GM19043 (cell line): ENCODE data around the gene STK26.
"Not testable (repeated sequence)": the region's sequence is repeated elsewhere in the genome, so short reads cannot be mapped to it uniquely, and the experiment has no call there.

ENCODE experiments used
- ATAC-seq: cut with Tn5 transposase; IDR thresholded peaks from one replicate; pipeline ENCODE4 v1.9.1; 2021; ENCODE audit warnings: low read depth; ENCODE audit not compliant: unreplicated experiment

STK26 gene

DNA sequence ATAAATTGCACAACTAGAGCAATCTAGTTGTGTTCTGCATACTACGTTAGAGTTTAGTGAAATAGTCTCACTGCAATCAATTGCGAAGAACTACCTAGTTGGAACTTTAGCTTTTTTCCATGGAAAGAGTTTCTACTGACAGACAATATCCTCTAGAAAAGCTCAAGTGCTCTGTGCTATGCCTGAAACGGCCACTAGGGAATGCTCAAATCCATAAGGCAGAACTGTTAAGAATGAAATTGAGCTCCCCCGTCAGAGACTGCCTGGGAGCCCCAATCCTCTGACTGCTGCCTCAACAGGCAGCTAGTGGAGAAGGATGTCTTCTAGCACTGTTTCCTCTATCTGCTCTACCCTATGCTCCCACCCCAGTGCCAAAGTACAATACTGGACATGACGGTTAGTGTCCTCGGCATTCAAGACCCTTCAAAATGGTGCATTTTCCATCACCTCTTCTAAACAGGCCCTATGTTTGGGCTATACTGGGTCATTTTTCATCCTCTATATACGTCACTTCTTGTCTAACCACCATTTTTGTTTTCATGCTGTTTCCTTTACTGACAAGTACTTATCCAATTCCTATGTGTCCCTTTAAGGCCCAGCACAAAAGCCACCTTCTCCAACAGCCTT, 69.5 kb downstream of the STK26 start:
- ATAC-seq, result peak; percentile 66

GRCh38 chrX:132093239-132093860, 70.2 kb downstream of the STK26 start:
- no peak for ATAC-seq

DNA sequence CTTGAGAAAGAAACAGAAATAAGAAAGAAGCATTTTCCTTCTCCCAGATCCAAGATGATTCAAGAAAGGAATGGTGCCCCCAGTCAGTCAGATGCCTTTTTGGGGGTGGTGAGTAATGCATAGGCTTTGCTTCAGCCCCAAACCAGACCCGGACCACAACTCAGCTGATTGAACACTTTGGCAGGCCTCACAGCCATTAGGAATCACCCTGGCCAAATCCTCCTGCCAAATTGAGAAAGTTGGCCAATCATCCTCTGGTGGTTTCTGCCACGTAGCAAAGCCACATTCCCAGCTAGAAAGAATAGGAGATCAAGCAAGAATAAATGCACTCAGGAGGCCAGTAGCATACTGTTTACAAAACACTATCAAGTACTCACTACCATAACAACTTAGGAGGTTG, 71.1 kb downstream of the STK26 start:
- ATAC-seq, result no peak

DNA sequence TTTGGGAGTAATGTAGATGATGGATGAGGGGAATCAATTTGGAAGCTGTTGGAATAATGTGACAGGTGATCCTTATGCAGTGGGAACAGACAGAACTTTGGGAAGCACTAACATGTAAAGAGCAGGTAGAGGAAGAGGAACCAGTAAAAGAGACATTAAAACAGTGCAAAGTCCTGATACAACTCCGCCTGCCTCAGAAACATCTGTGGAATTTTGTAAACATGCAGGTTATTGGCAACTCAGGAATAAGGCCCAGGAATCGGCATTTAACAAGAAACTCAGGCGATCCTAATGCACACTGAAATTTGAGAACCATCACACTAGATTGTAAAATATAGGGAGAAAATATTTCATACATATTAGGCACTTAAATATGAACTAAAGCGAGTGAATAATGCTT, 75.6 kb downstream of the STK26 start:
- ATAC-seq, result not testable (repeated sequence)

DNA sequence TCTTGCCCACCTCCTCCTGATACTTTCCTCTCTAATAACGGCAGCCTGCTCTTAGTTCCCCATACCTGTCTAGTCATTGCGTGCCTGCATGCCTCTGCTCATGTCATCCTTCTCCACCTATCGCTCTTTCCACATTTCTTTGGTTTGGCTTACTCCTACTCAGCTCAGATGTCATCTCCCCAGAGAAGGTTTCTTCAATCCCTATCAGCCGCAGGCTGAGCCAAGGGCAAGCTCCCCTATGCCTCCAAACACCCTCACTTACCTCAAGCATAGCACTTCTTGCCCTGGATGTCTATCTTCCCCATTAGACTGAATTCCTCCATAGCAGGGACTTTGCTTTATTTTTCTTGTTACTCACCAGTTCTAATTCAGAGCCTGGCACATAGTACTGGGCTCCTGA, 78.1 kb downstream of the STK26 start:
- ATAC-seq, result no peak

GRCh38 chrX:132101799-132102198, 78.7 kb downstream of the STK26 start:
- no peak for ATAC-seq

DNA sequence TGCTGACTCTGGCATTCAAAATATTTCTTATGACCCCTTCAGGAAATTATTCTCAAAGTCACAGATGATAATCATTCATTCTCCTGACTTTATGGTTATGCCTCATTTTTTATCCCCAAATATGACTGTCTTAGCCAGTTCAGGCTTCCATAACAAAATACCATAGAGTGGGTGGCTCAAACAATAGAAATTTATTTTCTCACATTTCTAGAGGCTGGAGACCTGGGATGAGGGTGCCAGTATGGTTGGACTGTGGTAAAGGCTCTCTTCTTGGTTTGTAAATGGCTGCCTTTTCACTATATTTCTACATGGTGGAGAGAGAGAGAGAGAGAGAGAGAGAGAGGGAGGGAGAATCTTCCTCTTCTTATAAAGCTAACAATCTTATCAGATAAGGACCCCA, 84.2 kb downstream of the STK26 start:
- ATAC-seq, result no peak

- ATAC-seq, result no peak
Observed at GRCh38 chrX:132114607-132115006, 91.5 kb downstream of the STK26 start.

GRCh38 chrX:132115792-132116191, 92.7 kb downstream of the STK26 start:
- no peak for ATAC-seq

GRCh38 chrX:132118358-132118757, 95.3 kb downstream of the STK26 start:
- no peak for ATAC-seq

DNA sequence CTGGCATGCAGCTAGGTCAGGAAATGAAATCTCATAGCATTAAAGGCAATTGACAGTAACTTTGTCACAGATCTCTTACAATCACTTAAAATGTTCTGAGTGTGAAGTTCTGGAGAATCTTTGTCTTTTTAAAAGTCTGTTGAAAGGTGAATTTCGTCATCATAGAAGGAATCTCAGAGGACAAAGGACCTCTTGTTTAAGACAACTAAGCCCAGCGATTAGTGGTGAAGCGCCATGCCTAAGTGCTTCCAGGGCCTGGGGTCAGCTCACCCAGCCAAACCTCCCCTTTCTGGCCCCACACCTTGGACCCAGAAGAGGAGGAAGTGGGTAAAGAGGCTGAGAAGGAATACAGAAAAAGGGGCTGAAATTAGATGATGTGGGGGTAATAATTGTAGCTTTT, 96.2 kb downstream of the STK26 start:
- no peak for ATAC-seq

- ATAC-seq, result no peak
Observed at GRCh38 chrX:132119821-132120515, 96.9 kb downstream of the STK26 start.

DNA sequence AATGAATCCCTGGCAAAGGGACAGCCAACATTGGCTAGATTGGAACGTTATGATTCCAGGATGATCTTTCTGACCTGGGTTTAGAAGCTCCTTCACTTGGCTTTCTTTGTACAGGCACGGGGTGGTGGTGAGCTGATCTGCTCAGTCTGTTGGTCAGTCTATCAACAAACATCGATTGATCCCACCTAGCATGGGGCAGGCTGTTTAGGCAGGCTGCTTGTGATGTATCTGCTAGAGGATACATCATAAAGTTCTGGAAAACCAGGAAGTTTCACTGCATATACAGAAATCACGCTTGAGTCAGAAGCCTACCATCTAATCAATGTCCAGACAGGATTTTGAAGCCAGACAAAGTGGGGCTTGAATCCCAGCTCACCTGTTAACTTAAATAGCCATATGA, 97.8 kb downstream of the STK26 start:
- no peak for ATAC-seq
